K562 (cell line): ENCODE measurements around the gene PID1. TPM values are rescaled to one million over a fixed set of nuclear protein-coding genes. Genes with fewer than 3 reads are reported as not detected.

Experiments used
- ATAC-seq: fragments of 200-7000 bp; cut with Tn5 transposase; 3 replicates; pipeline ENCODE4 v1.9.1; 2020; ENCODE audit warnings: moderate library complexity
- BruUV-seq: library from RNA; stranded (reverse); fragments of 400-500 nt; replicated peaks from 2 replicates; lab custom pipeline; 2021; lab: Mats Ljungman, UMichigan
- CTCF ChIA-PET: fragments of 300-600 bp; formaldehyde crosslinking; extraction: SDS; loops from one replicate; lab custom pipeline; 2021; ENCODE audit warnings: low intra/inter-chr PET ratio; lab: Yijun Ruan, JAX
- POLR2A ChIA-PET: fragments of 300-600, 350-650 bp; sonication (Branson Sonifier 250); formaldehyde crosslinking; extraction: SDS; loops from one replicate; lab custom pipeline; 2021; ENCODE audit warnings: antibody characterized with exemption, inconsistent platforms; lab: Yijun Ruan, JAX
- DNase-seq, 4 experiments: peaks; one replicate each; pipeline versions ENCODE4 v3.0.0 to v3.0.0-alpha.2; 2011 to 2018; ENCODE audit warnings: low spot score in 3 of 4, mixed read lengths in 3 of 4; ENCODE audit errors: extremely low read depth in 1 of 4
- FAIRE-seq: peaks from 2 replicates; lab custom pipeline; 2011; peaks lifted over from hg19 to GRCh38; lab: Jason Lieb, UNC
- H2AFZ ChIP-seq: 2 replicates; pipeline ENCODE4 v1.6.0; 2011; ENCODE audit warnings: low read depth, low read length, control low read depth, inconsistent platforms
- H3K27ac ChIP-seq: fragments of 200-600 bp; 3 replicates; pipeline ENCODE4 v1.8.0; 2011; ENCODE audit warnings: low read depth, mild to moderate bottlenecking, control low read depth, inconsistent platforms, low read length, moderate library complexity, mixed read lengths; ENCODE audit errors: extremely low read depth
- H3K27me3 ChIP-seq, 2 experiments: fragments of 300-600 bp in 1 of 2; 2 replicates in 1 of 2; 3 replicates in 1 of 2; pipeline versions ENCODE4 v1.6.0 to v1.8.0; 2011; ENCODE audit warnings: inconsistent platforms in 2 of 2, low read length in 2 of 2, mild to moderate bottlenecking in 1 of 2, mixed read lengths in 1 of 2, moderate library complexity in 1 of 2; ENCODE audit not compliant: control insufficient read depth in 2 of 2, insufficient read depth in 2 of 2
- H3K36me3 ChIP-seq: fragments of 300-600 bp; 3 replicates; pipeline ENCODE4 v1.8.0; 2011; ENCODE audit warnings: mild to moderate bottlenecking, low read length, inconsistent platforms; ENCODE audit not compliant: control insufficient read depth, insufficient read depth
- H3K4me1 ChIP-seq, 2 experiments: fragments of 200-600 bp in 1 of 2; replicated peaks in 1 of 2; 2 replicates in 1 of 2; 3 replicates in 1 of 2; pipeline versions ENCODE4 v1.5.1 to v1.8.0; 2011; ENCODE audit warnings: inconsistent platforms in 2 of 2, low read length in 2 of 2, mild to moderate bottlenecking in 1 of 2, mixed read lengths in 1 of 2, moderate library complexity in 1 of 2; ENCODE audit not compliant: control insufficient read depth in 2 of 2, insufficient read depth in 2 of 2
- H3K4me2 ChIP-seq: 2 replicates; pipeline ENCODE4 v1.6.1; 2011; ENCODE audit warnings: low read length, control low read depth, inconsistent platforms, mixed read lengths; ENCODE audit not compliant: insufficient read depth
- H3K4me3 ChIP-seq: fragments of 200-600 bp; sonication (generic), shearing (Covaris generic); 2 replicates; pipeline ENCODE4 v1.5.1; 2016; ENCODE audit warnings: control low read depth, inconsistent platforms
- H3K79me2 ChIP-seq: fragments of 200-600 bp; 3 replicates; pipeline ENCODE4 v1.8.0; 2011; ENCODE audit warnings: low read length, inconsistent platforms; ENCODE audit not compliant: control insufficient read depth, insufficient read depth
- H3K9ac ChIP-seq, 2 experiments: 2 replicates each; pipeline versions ENCODE4 v1.6.0 to v1.6.1; 2011; ENCODE audit warnings: low read depth in 2 of 2, low read length in 2 of 2, control low read depth in 1 of 2, inconsistent platforms in 1 of 2, mild to moderate bottlenecking in 1 of 2, mixed read lengths in 1 of 2; ENCODE audit not compliant: insufficient read depth in 1 of 2
- H3K9me1 ChIP-seq: one replicate; pipeline ENCODE4 v1.6.0; 2011; ENCODE audit warnings: inconsistent platforms, mild to moderate bottlenecking, low read length, moderate library complexity; ENCODE audit not compliant: control insufficient read depth, insufficient read depth
- H3K9me3 ChIP-seq: replicated peaks from 2 replicates; pipeline ENCODE4 v1.5.1; 2011; ENCODE audit warnings: low read depth, low read length, inconsistent platforms; ENCODE audit not compliant: control insufficient read depth, insufficient read depth
- H4K20me1 ChIP-seq: replicated peaks from 2 replicates; pipeline ENCODE4 v1.6.1; 2011; ENCODE audit warnings: low read length, inconsistent platforms, mixed read lengths; ENCODE audit not compliant: control insufficient read depth, insufficient read depth
- COPS2 ChIP-seq: fragments of 450-650 bp; conservative IDR thresholded peaks from 2 replicates; pipeline ENCODE4 v1.6.1; 2016; ENCODE audit warnings: mild to moderate bottlenecking, moderate library complexity
- HIVEP1 ChIP-seq: fragments of 250-450 bp; sonication (Bioruptor Pico); IDR thresholded peaks from 2 replicates; pipeline ENCODE4 v1.4.0; 2020; ENCODE audit warnings: mild to moderate bottlenecking
- MCM7 ChIP-seq, 2 experiments: fragments of 450-650 bp; IDR thresholded peaks; 2 replicates each; pipeline ENCODE4 v1.6.1; 2016 to 2018
- MIER1 ChIP-seq: fragments of 450-650 bp; IDR thresholded peaks from 2 replicates; pipeline ENCODE4 v1.6.1; 2016; ENCODE audit warnings: antibody characterized with exemption, mild to moderate bottlenecking, low read depth
- NFE2L1 ChIP-seq: fragments of 450-650 bp; IDR thresholded peaks from 2 replicates; pipeline ENCODE4 v1.6.1; 2016; ENCODE audit warnings: missing genetic modification characterization, low read depth, mild to moderate bottlenecking, missing compliant biosample characterization, moderate library complexity, borderline replicate concordance
- SP2 ChIP-seq: IDR thresholded peaks from 2 replicates; pipeline ENCODE4 v1.6.1; 2011; ENCODE audit warnings: mild to moderate bottlenecking, low read depth, low read length, moderate library complexity; ENCODE audit not compliant: poor library complexity, severe bottlenecking; ENCODE audit errors: extremely low read depth
- ZKSCAN3 ChIP-seq: fragments of 250-450 bp; sonication (Bioruptor Pico); IDR thresholded peaks from 2 replicates; pipeline ENCODE4 v1.4.0; 2020
- ZNF274 ChIP-seq: IDR thresholded peaks from 2 replicates; pipeline ENCODE4 v1.6.1; 2011; ENCODE audit warnings: low read depth, mild to moderate bottlenecking, low read length, moderate library complexity, borderline replicate concordance
- WGBS: fragments of 100-300 bp; shearing (Covaris generic); methylation state at CpG from one replicate; pipeline ENCODE4 v1.1.6; 2016; ENCODE audit warnings: low coverage, mixed read lengths; ENCODE audit not compliant: insufficient coverage; ENCODE audit errors: missing lambda C conversion rate; 5-methylcytosine and 5-hydroxymethylcytosine counted together
- in situ Hi-C: fragments of 300-500 bp; cut with MboI; formaldehyde crosslinking; loops from 4 replicates; pipeline ENCODE4 v1.15.0; 2018; ENCODE audit warnings: inconsistent platforms, mixed read lengths
- intact Hi-C: fragments of 100-400 bp; cut with micrococcal nuclease; formaldehyde crosslinking; loops from 2 replicates; pipeline ENCODE4 v1.14.2; 2022
- polyA plus RNA-seq, 8 experiments: library from polyadenylated mRNA; depleted of rRNA in 4 of 8; stranded (reverse) in 5 of 8; unstranded in 3 of 8; fragments of >200 nt; fragmentation: Nextera tagmentation in 2 of 8; fragmentation: Illumina TruSeq in 1 of 8; extraction: Ambion mirVana in 2 of 8; extraction: Trizol in 1 of 8; gene quantifications; 2 replicates each; pipeline versions ENCODE4 v1.2.1 to v1.2.3, GENCODE V29; 2011 to 2014; ENCODE audit warnings: inconsistent platforms in 1 of 8, missing spikeins in 1 of 8
- total RNA-seq, 7 experiments: library from RNA; depleted of rRNA in 6 of 7; stranded (reverse); fragments of >200 nt in 6 of 7; fragmentation: Illumina TruSeq in 2 of 7; extraction: Trizol in 2 of 7; gene quantifications; 2 replicates each; pipeline versions ENCODE4 v1.2.1 to v1.2.3, GENCODE V29; 2011 to 2021; ENCODE audit warnings: low replicate concordance in 1 of 7
- TF ChIP-seq, protein P1 (sequence below), 3 experiments: IDR thresholded peaks in 2 of 3; conservative IDR thresholded peaks in 1 of 3; 2 replicates each; pipeline ENCODE4 v1.5.1; 2011 to 2012; ENCODE audit warnings: low read length in 3 of 3, mild to moderate bottlenecking in 3 of 3, control low read depth in 2 of 3, improper control_type of control experiment in 1 of 3, inconsistent platforms in 1 of 3, low read depth in 1 of 3, mixed read lengths in 1 of 3, moderate library complexity in 1 of 3; ENCODE audit not compliant: insufficient read depth in 2 of 3
- TF ChIP-seq, protein P2 (sequence below): fragments of 450-650 bp; conservative IDR thresholded peaks from 2 replicates; pipeline ENCODE4 v1.6.1; 2016; ENCODE audit warnings: missing genetic modification characterization, low read depth, mild to moderate bottlenecking, missing compliant biosample characterization, moderate library complexity
- TF ChIP-seq, protein P3 (sequence below): sonication (generic); formaldehyde crosslinking; IDR thresholded peaks from 2 replicates; pipeline ENCODE4 v1.8.1; 2023; ENCODE audit warnings: mild to moderate bottlenecking, missing genetic modification reagents

PID1 gene
- total and polyA plus RNA-seq, 9 of the 15 experiments (the other 6 are each of a cell fraction or from before 2014, with no cell fraction given) = not detected

DNA sequence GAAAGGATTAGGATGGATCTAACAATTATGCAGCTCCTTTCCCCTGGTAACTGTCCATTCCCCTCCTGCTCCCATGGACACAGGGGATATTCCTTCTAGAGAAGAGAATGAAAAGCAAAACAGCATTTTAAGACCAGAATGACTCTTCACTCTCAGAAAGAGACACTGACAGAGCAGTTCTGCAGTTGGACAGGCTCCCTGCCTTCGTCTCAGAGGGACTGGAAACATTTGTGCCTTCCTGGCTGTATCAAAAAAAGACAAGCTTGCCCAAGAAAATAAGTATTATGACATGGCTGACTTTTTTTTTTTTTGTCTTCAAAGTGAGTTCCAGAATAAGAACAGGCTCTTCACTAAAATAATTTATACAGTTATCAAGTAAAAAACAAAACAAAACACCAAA, 9.5 kb downstream of the PID1 start (continued):
- no peak for TF ChIP-seq ZKSCAN3

DNA sequence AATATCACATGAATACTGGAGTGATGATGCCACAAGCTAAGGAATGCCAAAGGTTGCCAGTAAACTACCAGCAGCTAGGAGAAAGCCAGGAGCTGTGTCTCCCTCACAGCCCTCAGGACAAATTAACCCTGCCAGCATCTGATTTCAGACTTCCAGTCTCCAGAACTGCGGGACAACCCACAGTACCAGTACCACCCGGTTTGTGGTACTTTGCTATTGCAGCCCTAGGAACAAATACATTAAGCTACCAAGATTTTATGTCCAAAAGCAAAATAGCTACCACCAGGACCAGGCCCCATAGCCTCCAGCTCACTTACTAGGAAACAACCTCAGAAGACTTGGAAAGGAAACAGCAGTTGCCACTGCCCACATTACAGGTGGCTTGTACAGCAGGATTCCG, 10.0 kb downstream of the PID1 start:
- Histone ChIP-seq H3K36me3 (no peaks in the 10 kb centered on the region), H3K9me3 (no peaks in the 10 kb centered on the region), H3K9me1 (no peaks in the 10 kb centered on the region), H3K4me2 (no peak overlapping the region), H3K79me2 (no peaks in the 10 kb centered on the region), H3K4me3 (no peak overlapping the region), H3K27me3 (no peaks in the 10 kb centered on the region), H3K9ac (no peak overlapping the region), H4K20me1 (no peaks in the 10 kb centered on the region), H2AFZ (no peak overlapping the region), H3K27ac (no peak overlapping the region), H3K4me1 (no peaks in the 10 kb centered on the region)
- ChIA-PET CTCF (no interaction called here), POLR2A (no interaction called here)
- TF ChIP-seq MCM7 (IDR thresholded peaks at IDR 0.05) (no peak), MIER1 (no peak)
- FAIRE-seq (no peak), ATAC-seq (no peak), DNase-seq (no peak)
- no TSS peak for BruUV-seq
- in situ Hi-C loops (no loop called here), intact Hi-C loops (no loop called here)
- WGBS = 4% methylated on average over 3 of the region's 3 CpGs

DNA sequence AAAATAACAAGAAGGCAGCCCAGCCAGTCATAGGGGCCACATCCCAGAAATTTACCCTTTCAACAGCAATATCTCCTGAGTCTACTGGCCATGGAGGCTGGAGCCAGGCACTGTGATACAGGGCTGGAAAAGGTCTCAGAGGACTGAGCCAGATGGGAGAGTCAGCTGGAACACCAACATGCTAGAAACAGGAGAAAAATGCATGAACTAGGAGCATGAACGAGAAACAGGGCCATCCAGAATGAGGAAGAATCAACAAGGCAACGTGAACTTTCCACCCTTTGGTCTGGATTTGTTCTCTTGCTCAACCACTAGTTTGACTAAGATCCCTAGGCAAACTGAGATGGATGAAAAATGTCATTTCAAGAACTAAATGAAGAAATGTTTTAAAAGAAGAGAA, 13.1 kb downstream of the PID1 start:
- POLR2A ChIA-PET = no interaction called here
- in situ Hi-C loops = no loop called here
- H4K20me1 ChIP-seq = no peaks in the 10 kb centered on the region
- ATAC-seq (no peak), FAIRE-seq (no peak), DNase-seq (no peak)
- CTCF ChIA-PET = no interaction called here
- H3K36me3 ChIP-seq = no peaks in the 10 kb centered on the region
- no peaks in the 10 kb centered on the region for H3K9me1 ChIP-seq
- intact Hi-C loops = no loop called here
- no TSS peak for BruUV-seq
- no peak overlapping the region for H3K27ac ChIP-seq
- no peaks in the 10 kb centered on the region for H3K9me3 ChIP-seq
- no peak overlapping the region for H3K4me3 ChIP-seq
- WGBS = 4% methylated on average over 2 of the region's 2 CpGs
- no peaks in the 10 kb centered on the region for H3K79me2 ChIP-seq
- H2AFZ ChIP-seq = no peak overlapping the region
- no peak overlapping the region for H3K4me2 ChIP-seq
- H3K9ac ChIP-seq = no peak overlapping the region
- H3K27me3 ChIP-seq = no peaks in the 10 kb centered on the region
- no peaks in the 10 kb centered on the region for H3K4me1 ChIP-seq
- TF ChIP-seq NFE2L1 (no peak), SP2 (no peak), COPS2 (no peak), ZNF274 (no peak), HIVEP1 (CRISPR knock-in tag) (no peak)
- TF ChIP-seq, protein P1, sequence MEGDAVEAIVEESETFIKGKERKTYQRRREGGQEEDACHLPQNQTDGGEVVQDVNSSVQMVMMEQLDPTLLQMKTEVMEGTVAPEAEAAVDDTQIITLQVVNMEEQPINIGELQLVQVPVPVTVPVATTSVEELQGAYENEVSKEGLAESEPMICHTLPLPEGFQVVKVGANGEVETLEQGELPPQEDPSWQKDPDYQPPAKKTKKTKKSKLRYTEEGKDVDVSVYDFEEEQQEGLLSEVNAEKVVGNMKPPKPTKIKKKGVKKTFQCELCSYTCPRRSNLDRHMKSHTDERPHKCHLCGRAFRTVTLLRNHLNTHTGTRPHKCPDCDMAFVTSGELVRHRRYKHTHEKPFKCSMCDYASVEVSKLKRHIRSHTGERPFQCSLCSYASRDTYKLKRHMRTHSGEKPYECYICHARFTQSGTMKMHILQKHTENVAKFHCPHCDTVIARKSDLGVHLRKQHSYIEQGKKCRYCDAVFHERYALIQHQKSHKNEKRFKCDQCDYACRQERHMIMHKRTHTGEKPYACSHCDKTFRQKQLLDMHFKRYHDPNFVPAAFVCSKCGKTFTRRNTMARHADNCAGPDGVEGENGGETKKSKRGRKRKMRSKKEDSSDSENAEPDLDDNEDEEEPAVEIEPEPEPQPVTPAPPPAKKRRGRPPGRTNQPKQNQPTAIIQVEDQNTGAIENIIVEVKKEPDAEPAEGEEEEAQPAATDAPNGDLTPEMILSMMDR (IDR thresholded peaks at IDR 0.05 in 2 of 3, conservative IDR thresholded peaks at IDR 0.05 in 1 of 3; ENCODE audit: insufficient read depth in 2 of 3, low read depth in 1 of 3, low read length in 3 of 3) = no peak
- TF ChIP-seq, protein P2, sequence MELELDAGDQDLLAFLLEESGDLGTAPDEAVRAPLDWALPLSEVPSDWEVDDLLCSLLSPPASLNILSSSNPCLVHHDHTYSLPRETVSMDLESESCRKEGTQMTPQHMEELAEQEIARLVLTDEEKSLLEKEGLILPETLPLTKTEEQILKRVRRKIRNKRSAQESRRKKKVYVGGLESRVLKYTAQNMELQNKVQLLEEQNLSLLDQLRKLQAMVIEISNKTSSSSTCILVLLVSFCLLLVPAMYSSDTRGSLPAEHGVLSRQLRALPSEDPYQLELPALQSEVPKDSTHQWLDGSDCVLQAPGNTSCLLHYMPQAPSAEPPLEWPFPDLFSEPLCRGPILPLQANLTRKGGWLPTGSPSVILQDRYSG (tag) = no peak
- TF ChIP-seq, protein P3, sequence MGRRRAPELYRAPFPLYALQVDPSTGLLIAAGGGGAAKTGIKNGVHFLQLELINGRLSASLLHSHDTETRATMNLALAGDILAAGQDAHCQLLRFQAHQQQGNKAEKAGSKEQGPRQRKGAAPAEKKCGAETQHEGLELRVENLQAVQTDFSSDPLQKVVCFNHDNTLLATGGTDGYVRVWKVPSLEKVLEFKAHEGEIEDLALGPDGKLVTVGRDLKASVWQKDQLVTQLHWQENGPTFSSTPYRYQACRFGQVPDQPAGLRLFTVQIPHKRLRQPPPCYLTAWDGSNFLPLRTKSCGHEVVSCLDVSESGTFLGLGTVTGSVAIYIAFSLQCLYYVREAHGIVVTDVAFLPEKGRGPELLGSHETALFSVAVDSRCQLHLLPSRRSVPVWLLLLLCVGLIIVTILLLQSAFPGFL (CRISPR knock-in tag) = no peak
